Fibroblast of skin of back (primary cell): ENCODE data around the gene SHISA9.
A peak's percentile ranks its signal among the peaks of the same experiment; 100 is the strongest.

Experiments
- DNase-seq: peaks from one replicate; pipeline ENCODE4 v3.0.0-alpha.2; 2013

The SHISA9 gene

GRCh38 chr16:13032911-13033310 lies 131.5 kb downstream of the SHISA9 start:
- DNase-seq: no peak

GRCh38 chr16:13036600-13036999 lies 135.2 kb downstream of the SHISA9 start:
- DNase-seq: peak; percentile 28

GRCh38 chr16:13038591-13038990 lies 137.2 kb downstream of the SHISA9 start:
- DNase-seq: no peak

GRCh38 chr16:13039526-13039925 lies 138.1 kb downstream of the SHISA9 start:
- DNase-seq: no peak

GRCh38 chr16:13041180-13041579 lies 139.8 kb downstream of the SHISA9 start:
- no peak for DNase-seq

GRCh38 chr16:13041646-13042290 lies 140.4 kb downstream of the SHISA9 start:
- DNase-seq: no peak

- DNase-seq: no peak
These were observed 140.9 kb downstream of the SHISA9 start for GRCh38 chr16:13042291-13042685.

- DNase-seq: no peak
These were observed 144.8 kb downstream of the SHISA9 start for GRCh38 chr16:13046061-13046821.

- DNase-seq: no peak
These were observed 145.9 kb downstream of the SHISA9 start for GRCh38 chr16:13047276-13047675.

GRCh38 chr16:13049688-13050087 lies 148.3 kb downstream of the SHISA9 start:
- DNase-seq: no peak

GRCh38 chr16:13052431-13052830 lies 151.0 kb downstream of the SHISA9 start:
- DNase-seq: no peak

GRCh38 chr16:13055480-13055879 lies 154.1 kb downstream of the SHISA9 start:
- DNase-seq: no peak

- no peak for DNase-seq
These were observed 155.2 kb downstream of the SHISA9 start for GRCh38 chr16:13056607-13057006.

- no peak for DNase-seq
These were observed 159.5 kb downstream of the SHISA9 start for GRCh38 chr16:13060932-13061331.

- DNase-seq: no peak
These were observed 160.3 kb downstream of the SHISA9 start for GRCh38 chr16:13061691-13062090.

GRCh38 chr16:13062219-13062618 lies 160.8 kb downstream of the SHISA9 start:
- no peak for DNase-seq

GRCh38 chr16:13063457-13063856 lies 162.1 kb downstream of the SHISA9 start:
- no peak for DNase-seq

- DNase-seq: no peak
These were observed 163.4 kb downstream of the SHISA9 start for GRCh38 chr16:13064821-13065220.

GRCh38 chr16:13067648-13068047 lies 166.2 kb downstream of the SHISA9 start:
- DNase-seq: no peak

- no peak for DNase-seq
These were observed 167.7 kb downstream of the SHISA9 start for GRCh38 chr16:13068912-13069583.

- no peak for DNase-seq
These were observed 168.9 kb downstream of the SHISA9 start for GRCh38 chr16:13070268-13070667.

GRCh38 chr16:13076878-13077277 lies 175.5 kb downstream of the SHISA9 start:
- no peak for DNase-seq

GRCh38 chr16:13077816-13078215 lies 176.4 kb downstream of the SHISA9 start:
- no peak for DNase-seq

GRCh38 chr16:13080531-13080930 lies 179.1 kb downstream of the SHISA9 start:
- no peak for DNase-seq
